HG03095 (cell line): Measurements from ENCODE around the gene SUSD6.
"Not testable (repeated sequence)": the region's sequence is repeated elsewhere in the genome, so short reads cannot be mapped to it uniquely, and the experiment has no call there.

Experiments used
- ATAC-seq: cut with Tn5 transposase; IDR thresholded peaks from one replicate; pipeline ENCODE4 v1.9.1; 2021; ENCODE audit warnings: moderate library complexity; ENCODE audit not compliant: unreplicated experiment

SUSD6 gene

DNA sequence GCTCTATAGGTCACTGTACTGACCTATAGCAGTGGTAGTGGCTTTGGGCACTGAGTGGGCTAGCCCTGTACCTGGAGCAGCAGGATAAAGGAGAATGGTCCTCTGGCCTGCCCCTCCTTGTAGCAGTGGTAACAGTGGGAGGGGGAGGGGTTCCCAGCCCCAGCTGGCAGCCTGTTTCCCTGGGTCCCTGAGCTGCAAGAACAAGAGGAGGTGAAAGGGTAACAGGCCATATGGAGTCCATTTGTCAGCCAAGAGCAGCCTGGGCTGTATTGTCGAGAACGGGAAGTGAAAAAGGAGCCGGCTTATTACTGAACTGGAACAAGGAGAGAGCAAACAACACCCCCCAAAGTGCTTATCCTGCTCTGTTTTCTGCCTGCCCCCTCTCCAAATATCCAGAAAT lies 81.7 kb downstream of the SUSD6 start:
- peak; percentile 50 for ATAC-seq

- no peak for ATAC-seq
Measured at GRCh38 chr14:69693801-69694729, 82.7 kb downstream of the SUSD6 start.

DNA sequence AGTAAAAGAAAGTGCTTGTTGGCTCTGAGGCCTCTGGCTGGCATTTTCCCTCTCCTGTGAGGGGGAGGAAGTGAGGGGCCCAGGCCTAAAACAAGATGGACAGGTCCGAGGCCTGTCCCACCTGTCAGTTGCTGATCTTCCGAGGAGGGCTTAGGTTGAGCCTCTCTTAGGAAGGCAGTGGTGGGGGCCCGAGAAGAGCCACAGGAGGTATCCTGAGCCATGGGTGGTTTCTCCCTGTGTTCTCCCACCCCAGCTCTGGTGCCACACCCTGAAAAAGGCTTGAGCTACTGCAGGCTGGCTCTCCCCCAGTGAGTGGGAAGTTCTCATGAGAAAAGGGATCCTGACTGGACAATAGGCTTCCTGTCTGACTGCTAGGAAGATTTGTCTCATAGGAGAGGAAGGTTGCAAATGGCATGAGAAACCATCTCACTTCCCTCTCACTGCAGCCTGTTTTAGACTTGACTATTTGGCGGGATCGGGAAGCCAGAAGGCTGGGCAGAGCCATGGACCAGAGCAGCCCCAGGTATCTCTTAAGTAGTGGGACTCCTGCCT lies 83.4 kb downstream of the SUSD6 start:
- no peak for ATAC-seq

DNA sequence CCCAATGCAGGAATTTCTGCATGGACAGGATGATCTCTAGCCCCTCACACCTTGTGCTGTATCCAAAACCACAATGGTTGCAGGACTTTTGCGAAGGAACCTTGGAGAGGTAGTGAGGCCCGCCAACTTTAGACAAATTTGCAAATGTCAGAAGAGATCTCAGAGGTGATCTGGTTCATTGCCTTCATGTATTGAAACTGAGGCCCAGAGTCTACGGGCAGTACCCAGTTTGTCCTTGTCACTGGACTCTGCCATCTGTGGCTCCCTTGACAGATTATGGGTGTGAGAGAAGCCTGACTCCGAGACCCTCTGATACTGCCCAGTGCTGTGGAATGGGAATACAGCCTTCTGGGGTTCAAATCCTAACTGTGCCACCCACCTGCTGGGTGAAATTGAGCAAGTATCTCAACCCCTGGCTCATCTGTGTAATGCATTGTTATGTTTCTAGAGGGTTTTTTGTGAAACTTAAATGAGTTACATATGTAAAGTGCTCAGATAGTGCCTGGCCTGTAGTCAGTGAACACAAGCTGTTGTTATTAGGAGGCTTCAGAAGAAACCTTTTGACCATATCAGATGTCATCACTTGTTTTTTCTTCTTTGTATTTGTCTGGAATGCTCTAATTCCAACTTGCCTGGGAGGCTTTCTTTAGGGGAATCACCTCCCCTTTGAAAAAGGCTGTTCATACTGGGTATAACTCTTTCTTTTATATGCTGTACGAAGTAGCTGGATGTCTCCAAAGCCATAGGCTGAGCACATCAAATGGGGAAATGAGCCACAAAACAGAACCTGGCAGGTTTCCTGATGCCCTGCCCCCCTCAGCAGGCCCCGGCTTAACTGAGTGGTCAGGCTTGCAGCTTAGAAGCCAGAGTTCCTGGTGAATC lies 84.2 kb downstream of the SUSD6 start:
- no peak for ATAC-seq

DNA sequence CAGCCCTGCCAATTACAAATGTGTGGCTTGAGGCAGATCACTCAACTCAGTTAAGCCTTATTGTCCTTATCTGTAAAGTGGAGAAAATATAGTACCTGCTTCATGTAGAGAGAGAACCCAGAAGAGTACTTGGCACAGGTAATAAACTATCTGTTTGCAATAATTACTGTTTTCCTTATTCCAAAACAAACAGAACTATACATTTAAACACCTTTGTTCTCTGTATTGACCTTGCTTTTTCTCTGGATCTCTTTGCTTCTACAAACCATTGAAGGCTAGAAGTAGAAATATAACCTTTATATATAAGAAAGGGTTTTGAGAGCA lies 84.8 kb downstream of the SUSD6 start:
- ATAC-seq, result no peak

- ATAC-seq, result no peak
Measured at GRCh38 chr14:69696633-69697557, 85.5 kb downstream of the SUSD6 start.

DNA sequence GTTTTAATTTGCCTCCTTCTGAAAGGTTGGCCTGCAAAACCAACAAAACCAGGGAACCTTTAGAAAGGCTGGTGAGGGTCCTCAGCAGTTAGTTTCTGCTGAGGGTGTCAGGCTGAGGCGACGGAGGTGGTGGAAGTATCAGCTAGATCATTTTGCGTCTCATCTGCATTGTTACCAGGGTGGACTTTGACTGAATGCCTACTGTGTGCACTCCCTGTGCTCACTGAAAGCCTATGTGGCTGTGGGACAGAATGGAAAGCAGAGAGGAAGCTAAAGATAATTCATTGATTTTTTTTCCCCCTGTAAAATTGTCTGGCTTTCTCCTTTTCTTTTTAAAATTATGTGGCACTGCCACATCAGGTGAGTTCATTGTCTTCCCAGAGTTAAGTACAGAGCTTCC lies 87.2 kb downstream of the SUSD6 start:
- ATAC-seq, result no peak

- ATAC-seq, result not testable (repeated sequence)
Measured at GRCh38 chr14:69699243-69699642, 87.8 kb downstream of the SUSD6 start.

DNA sequence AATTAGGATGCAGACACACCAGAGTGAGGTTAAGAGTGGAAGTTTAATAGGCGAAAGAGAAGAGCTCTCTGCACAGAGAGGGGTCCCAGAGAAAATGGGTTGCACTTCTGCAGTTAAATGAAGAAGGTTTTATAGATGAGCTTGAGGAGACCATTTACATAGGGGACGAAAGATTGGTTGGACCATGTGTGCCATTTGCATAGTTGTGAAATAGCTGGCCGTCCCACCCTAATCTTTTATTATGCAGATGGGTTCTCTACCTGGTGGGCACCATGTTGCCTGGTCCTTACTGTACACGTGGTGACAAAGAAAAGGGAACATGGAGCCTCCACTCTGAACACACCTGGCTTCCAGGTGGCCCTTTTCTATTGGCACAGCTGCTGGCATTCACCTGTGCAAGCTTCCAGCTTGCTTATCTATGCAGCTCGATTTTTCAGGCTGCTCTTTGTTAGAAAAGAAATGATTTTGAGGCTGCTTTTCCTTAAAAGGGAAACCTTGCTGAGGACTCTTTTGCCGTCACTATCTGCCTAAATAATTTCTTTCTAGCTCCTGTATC lies 88.4 kb downstream of the SUSD6 start:
- ATAC-seq, result no peak

DNA sequence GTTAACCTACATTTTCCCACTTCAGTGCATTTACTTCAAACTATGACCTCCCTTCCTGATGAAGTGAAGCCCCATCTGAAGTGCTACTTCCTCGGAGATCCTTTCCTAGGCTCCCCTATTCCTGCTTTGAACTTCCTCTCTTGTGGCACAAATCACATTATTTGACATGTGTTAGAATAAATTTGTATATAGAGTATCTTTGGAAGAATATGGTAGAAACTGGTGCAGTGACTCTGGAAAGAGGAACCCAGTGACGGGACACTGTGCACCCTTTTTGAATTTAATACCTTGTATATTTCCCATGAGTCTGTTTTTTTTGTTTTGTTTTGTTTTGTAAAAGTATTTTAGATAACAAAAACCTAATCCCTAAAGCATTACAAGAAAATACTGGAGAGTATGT lies 89.2 kb downstream of the SUSD6 start:
- ATAC-seq, result no peak

GRCh38 chr14:69701291-69701690 lies 89.9 kb downstream of the SUSD6 start:
- no peak for ATAC-seq

- ATAC-seq, result no peak
Measured at GRCh38 chr14:69701857-69702256, 90.5 kb downstream of the SUSD6 start.

- ATAC-seq, result no peak
Measured at GRCh38 chr14:69703047-69704039, 91.9 kb downstream of the SUSD6 start.

GRCh38 chr14:69704319-69704718 lies 92.9 kb downstream of the SUSD6 start:
- no peak for ATAC-seq

- ATAC-seq, result no peak
Measured at GRCh38 chr14:69705706-69706105, 94.3 kb downstream of the SUSD6 start.

- no peak for ATAC-seq
Measured at GRCh38 chr14:69708049-69708448, 96.7 kb downstream of the SUSD6 start.

DNA sequence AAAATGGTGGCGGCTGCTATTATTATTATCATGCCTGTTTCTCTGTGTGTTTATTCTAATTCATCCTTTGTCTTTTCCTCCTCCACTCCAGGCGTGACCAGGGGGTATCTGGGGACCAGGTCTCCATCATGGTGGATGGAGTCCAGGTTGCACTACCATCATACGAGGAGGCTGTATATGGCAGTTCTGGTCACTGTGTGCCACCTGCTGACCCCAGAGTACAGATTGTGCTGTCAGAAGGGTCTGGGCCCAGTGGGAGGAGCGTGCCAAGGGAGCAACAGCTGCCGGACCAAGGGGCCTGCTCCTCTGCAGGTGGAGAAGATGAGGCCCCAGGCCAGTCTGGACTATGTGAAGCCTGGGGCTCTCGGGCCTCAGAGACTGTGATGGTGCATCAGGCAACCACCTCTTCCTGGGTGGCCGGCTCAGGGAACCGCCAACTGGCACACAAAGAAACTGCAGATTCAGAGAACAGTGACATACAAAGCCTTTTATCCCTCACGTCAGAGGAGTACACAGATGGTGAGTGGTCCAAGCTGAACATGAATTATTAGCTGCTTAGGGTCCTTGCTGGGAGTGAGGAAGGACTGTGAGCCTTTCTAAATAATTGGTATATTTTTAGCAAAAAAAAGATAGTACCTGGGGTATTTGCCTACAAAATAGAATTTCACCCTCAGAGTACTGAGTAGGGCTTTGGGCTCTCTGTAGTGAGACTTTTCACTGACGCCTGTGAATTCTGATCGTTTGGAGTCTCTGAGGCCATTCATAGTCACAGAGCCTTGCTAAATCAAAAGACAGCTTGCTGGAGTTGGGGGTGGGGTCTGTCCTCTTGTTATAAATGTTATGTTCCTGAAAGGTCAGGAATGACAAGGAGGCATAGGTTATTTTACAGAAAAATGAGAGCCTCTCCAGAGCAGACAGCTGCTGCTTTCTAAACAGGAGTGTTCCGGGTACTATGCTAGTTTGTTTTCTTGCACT lies 97.5 kb downstream of the SUSD6 start:
- no peak for ATAC-seq

DNA sequence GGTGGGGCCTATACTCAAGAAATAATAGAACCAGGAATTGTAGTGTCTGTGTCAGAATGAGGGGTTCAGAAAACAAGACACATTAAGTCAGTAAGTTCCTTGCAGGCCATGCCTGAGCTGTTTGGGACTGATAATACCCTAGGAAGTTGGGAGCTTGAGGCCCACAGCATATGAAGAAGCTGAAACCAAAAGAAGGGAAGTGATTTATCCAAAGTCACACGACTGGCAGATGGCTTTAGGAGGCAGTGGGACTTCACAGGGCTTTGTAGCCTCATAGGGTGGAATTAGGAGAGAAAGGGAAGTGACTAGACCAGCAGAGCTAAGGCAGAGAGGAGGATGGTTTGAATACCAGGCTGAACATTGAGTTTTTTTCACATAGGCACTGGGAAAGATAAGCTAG lies 99.0 kb downstream of the SUSD6 start:
- no peak for ATAC-seq
